ENCODE results near the gene SOX12.

DNA sequence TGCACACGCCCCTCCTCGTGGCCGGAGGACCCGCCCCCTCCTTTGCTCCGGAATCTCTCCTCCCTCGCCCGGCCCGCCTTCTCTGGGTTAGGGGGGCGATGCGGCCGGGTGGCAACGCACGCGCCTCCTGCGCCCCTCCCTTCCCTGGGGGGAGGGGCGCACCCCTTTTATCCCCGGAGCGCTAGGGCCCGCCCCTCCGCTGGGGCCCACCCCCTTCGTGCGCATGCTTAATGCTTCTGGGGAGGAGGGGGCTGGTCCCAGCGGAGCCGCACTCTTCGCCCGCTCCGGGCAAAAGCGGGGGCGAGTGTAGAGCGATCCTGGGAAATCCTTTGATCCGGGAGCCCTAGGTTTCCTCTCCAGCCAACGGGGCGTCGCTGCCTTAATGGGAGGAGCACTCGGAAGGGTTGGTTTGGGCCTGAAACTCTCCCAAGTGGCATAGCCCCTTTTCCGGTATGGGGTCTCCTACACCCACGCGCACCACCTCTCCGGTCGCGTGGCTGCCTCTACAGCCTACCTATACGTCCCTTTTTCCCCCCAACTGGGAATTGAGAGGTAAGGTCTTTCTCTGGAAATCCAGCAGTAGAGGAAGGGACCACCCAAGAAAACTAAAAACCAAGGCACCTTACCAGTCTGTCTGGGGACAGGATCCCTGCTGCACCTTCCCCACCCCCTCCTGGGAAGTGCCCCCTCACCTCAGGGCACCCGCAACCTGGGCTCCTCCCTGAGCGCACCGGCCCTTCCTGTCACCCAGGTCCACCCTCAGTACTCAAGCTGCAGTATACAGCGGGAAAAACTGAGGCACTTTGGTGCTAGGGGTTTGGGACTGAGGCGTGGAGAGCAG is 2.1 kb downstream of the SOX12 start:
- TF ChIP-seq, protein P1, sequence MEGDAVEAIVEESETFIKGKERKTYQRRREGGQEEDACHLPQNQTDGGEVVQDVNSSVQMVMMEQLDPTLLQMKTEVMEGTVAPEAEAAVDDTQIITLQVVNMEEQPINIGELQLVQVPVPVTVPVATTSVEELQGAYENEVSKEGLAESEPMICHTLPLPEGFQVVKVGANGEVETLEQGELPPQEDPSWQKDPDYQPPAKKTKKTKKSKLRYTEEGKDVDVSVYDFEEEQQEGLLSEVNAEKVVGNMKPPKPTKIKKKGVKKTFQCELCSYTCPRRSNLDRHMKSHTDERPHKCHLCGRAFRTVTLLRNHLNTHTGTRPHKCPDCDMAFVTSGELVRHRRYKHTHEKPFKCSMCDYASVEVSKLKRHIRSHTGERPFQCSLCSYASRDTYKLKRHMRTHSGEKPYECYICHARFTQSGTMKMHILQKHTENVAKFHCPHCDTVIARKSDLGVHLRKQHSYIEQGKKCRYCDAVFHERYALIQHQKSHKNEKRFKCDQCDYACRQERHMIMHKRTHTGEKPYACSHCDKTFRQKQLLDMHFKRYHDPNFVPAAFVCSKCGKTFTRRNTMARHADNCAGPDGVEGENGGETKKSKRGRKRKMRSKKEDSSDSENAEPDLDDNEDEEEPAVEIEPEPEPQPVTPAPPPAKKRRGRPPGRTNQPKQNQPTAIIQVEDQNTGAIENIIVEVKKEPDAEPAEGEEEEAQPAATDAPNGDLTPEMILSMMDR (IDR thresholded peaks at IDR 0.05): no peak
- no peak for TF ChIP-seq POLR2A (IDR thresholded peaks at IDR 0.05; ENCODE audit: low read depth)

All from esophagus muscularis mucosa (tissue), 3 donors.